Measurements from ENCODE around the gene PHLDA2. TPM values are rescaled to one million over a fixed set of nuclear protein-coding genes. Genes with fewer than 3 reads are reported as not detected.

PHLDA2 gene
- total RNA-seq, 2 experiments from 2014 or later = 3.6 to 3.7 TPM

DNA sequence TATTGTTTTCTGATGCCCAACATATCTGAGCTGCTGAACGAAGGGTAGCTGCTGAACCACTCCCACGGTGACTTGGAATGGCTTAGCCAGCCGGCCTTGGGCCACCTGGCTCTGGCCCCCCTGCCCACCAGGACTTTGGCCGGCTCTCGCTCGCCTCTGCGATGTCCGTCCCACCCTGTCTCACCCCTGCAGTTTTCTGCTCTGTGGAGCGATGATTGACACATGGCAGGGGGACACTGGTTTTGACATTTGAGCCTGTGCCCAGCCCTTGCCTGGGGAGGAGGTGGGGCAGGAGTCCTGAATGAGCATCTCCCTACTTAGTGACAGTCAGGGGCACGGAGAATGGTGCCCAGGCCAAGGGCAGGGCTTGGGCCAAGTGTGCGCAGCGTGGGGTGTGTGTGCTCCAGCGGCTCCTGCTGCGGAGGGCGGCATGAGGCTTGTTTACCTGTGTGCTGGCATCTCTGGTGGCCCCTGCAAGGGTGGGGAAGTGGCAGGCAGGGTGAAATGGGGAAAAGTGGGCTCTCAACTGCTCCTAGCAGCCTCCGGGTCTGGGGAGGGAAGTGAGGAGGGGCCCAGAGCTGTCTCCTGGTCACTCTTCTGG lies 27.9 kb downstream of the PHLDA2 start:
- H3K36me3 Mint-ChIP-seq (ENCODE audit: low read depth) = peaks cover 17% of the 10 kb centered on the region
- H3K27me3 Mint-ChIP-seq = no peaks in the 10 kb centered on the region
- POLR2A ChIA-PET = interaction anchor here (3.2 kb wide), 1 partner anchor 9 kb away, joined by 15 read pairs; no protein-coding TSS in a partner anchor
- TF ChIP-seq, protein P1, sequence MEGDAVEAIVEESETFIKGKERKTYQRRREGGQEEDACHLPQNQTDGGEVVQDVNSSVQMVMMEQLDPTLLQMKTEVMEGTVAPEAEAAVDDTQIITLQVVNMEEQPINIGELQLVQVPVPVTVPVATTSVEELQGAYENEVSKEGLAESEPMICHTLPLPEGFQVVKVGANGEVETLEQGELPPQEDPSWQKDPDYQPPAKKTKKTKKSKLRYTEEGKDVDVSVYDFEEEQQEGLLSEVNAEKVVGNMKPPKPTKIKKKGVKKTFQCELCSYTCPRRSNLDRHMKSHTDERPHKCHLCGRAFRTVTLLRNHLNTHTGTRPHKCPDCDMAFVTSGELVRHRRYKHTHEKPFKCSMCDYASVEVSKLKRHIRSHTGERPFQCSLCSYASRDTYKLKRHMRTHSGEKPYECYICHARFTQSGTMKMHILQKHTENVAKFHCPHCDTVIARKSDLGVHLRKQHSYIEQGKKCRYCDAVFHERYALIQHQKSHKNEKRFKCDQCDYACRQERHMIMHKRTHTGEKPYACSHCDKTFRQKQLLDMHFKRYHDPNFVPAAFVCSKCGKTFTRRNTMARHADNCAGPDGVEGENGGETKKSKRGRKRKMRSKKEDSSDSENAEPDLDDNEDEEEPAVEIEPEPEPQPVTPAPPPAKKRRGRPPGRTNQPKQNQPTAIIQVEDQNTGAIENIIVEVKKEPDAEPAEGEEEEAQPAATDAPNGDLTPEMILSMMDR (IDR thresholded peaks at IDR 0.05) = no peak
- peaks cover 29% of the 10 kb centered on the region for H3K4me1 Mint-ChIP-seq (ENCODE audit: low read depth)
- intact Hi-C loops (cut with micrococcal nuclease) = no loop called here
- H3K4me3 Mint-ChIP-seq = peak overlapping the region; percentile 47
- CTCF ChIA-PET = interaction anchor here (1.1 to 3.0 kb wide), 5 partner anchors 8 to 481 kb away, joined by 5 to 14 read pairs (median 8); partner anchors contain the start of gene PHLDA2
- ATAC-seq = no peak
- H3K9me3 Mint-ChIP-seq = no peaks in the 10 kb centered on the region
- H3K27ac Mint-ChIP-seq = no peak overlapping the region
- DNase-seq = no peak

DNA sequence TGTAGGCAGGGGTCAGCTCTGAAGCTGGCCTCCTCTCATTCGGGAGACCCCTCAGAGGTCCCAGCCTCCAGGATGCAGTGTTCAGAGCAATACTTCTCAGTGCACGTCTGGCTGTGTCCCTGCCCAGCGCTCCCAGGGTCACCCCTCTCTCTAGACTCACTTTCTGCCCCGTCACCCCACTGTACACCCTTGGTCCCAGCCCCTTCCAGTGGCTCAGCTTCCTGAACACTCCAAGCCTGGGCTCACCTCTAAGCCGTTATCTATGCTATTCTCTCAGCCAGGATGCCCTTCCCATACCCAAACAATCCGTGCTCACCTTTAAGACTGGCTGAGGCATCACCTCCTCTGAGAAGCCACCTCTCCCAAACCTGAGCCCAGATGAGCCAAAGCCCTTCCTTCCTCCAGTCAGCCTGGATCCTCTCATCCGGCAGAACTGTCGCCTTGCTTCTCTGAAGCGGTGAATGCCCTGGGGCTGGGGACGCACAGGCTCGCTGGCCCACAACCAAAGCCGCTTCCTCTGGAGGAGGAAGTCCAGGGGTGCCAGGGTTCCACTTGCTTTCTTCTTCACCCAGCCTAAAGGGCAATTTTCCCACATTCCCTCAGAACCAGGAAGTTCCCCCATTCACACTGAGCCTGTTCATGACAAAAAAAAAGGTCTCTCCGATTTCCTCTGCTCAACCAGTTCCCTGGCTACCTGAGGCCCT lies 30.0 kb downstream of the PHLDA2 start:
- POLR2A ChIA-PET = interaction anchor here (1.2 kb wide), 1 partner anchor 42 kb away, joined by 3 read pairs; no protein-coding TSS in a partner anchor

DNA sequence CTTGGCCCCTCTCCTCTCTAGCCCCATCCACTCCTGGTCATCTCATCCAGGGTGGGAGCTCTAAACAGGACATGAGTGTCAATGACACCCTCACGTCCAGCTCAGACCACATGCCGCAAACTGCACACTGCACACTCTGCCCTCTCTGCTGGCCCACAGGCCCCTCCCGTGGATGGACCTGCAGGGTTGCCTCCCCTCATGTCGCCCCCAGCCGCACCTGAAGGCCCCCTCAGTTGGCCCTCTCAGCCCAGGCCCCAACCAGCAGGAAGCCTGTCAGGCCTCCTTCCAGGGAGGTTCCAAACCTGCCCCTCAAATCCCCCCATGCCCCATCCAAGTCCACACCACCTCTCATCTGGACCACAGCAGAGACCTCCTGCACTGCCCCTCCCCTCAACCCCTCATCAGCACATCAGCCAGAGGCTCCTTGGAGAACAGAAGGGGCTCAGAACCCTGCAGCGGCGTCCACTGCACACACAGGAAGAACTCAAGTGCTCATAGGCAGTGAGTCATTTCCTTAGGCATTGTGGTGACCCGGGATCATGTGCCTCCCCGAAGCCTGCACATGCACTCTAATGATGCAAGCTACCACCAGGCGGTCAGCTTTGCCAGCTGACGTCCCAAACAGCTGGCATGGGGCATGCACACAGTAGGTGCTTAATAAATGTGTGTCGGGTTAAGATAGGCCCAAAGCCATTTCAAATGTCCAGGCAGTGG lies 30.7 kb downstream of the PHLDA2 start:
- H3K36me3 Mint-ChIP-seq (ENCODE audit: low read depth) = peaks cover 2% of the 10 kb centered on the region
- ATAC-seq (peak; percentile 68), DNase-seq (peak; percentile 86)
- TF ChIP-seq, protein P1 (IDR thresholded peaks at IDR 0.05) = no peak
- POLR2A ChIA-PET = interaction anchor here (1.2 kb wide), 1 partner anchor 42 kb away, joined by 3 read pairs; no protein-coding TSS in a partner anchor
- intact Hi-C loops (cut with micrococcal nuclease) = loop anchor here (10.0 kb wide), 1 partner anchor 594 kb away; the partner anchor contains the start of genes C11orf21 and TSPAN32
- peak overlapping the region; percentile 56 for H3K4me3 Mint-ChIP-seq
- no peaks in the 10 kb centered on the region for H3K9me3 Mint-ChIP-seq
- peak overlapping the region; percentile 93 for H3K27ac Mint-ChIP-seq
- H3K27me3 Mint-ChIP-seq = no peaks in the 10 kb centered on the region
- CTCF ChIA-PET = interaction anchor here (0.6 to 1.9 kb wide), 5 partner anchors 11 to 365 kb away, joined by 3 to 10 read pairs (median 4); no protein-coding TSS in a partner anchor
- peaks cover 26% of the 10 kb centered on the region for H3K4me1 Mint-ChIP-seq (ENCODE audit: low read depth)

More for the DNA sequence above, 30.0 kb downstream of the PHLDA2 start:
- peaks cover 2% of the 10 kb centered on the region for H3K36me3 Mint-ChIP-seq (ENCODE audit: low read depth)
- intact Hi-C loops (cut with micrococcal nuclease) = loop anchor here (10.0 kb wide), 1 partner anchor 594 kb away; the partner anchor contains the start of genes C11orf21 and TSPAN32
- ATAC-seq = no peak
- TF ChIP-seq, protein P1 (IDR thresholded peaks at IDR 0.05) = no peak
- no peak for DNase-seq
- no peak overlapping the region for H3K4me3 Mint-ChIP-seq
- H3K27me3 Mint-ChIP-seq = no peaks in the 10 kb centered on the region
- H3K27ac Mint-ChIP-seq = peak overlapping the region; percentile 93
- CTCF ChIA-PET = interaction anchor here (1.1 to 1.9 kb wide), 4 partner anchors 11 to 366 kb away, joined by 3 to 10 read pairs (median 5); no protein-coding TSS in a partner anchor
- H3K9me3 Mint-ChIP-seq = no peaks in the 10 kb centered on the region
- H3K4me1 Mint-ChIP-seq (ENCODE audit: low read depth) = peaks cover 29% of the 10 kb centered on the region

DNA sequence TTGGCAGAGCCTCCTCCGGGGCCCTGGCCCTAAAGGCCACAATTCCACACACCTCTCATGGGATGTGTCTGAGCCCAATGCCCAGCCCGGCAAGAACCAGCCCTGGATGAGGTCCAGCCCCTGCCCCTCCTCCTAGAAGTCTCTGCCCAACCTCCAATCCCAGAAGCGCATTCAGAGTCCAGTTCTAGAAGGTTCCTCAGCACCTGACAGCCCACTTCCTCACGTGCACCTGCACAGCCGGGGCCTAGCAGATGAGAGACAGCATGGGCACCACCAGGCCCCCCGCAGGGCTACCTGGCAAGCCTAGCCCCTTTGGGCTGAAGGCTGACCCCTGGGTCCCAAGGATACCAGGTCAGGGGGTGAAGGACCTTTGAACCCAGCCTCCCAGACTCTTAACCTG lies 32.2 kb downstream of the PHLDA2 start:
- intact Hi-C loops (cut with micrococcal nuclease) = loop anchor here (10.0 kb wide), 1 partner anchor 592 kb away; the partner anchor contains the start of genes C11orf21 and TSPAN32

More for the DNA sequence above, 32.2 kb downstream of the PHLDA2 start:
- CTCF ChIA-PET = interaction anchor here (1.0 to 1.9 kb wide), 2 partner anchors 9 to 33 kb away, joined by 3 to 6 read pairs; no protein-coding TSS in a partner anchor
- no peak for DNase-seq
- peaks cover 2% of the 10 kb centered on the region for H3K36me3 Mint-ChIP-seq (ENCODE audit: low read depth)
- no peak overlapping the region for H3K27ac Mint-ChIP-seq
- POLR2A ChIA-PET = interaction anchor here (1.0 kb wide), 1 partner anchor 10 kb away, joined by 3 read pairs; no protein-coding TSS in a partner anchor
- H3K27me3 Mint-ChIP-seq = no peaks in the 10 kb centered on the region
- ATAC-seq = no peak
- H3K9me3 Mint-ChIP-seq = no peaks in the 10 kb centered on the region
- peaks cover 30% of the 10 kb centered on the region for H3K4me1 Mint-ChIP-seq (ENCODE audit: low read depth)
- H3K4me3 Mint-ChIP-seq = no peak overlapping the region
- TF ChIP-seq, protein P1 (IDR thresholded peaks at IDR 0.05) = no peak
